GM23338 (cell line): Measurements from ENCODE around the gene IL36A. TPM values are rescaled to one million over a fixed set of nuclear protein-coding genes. Genes with fewer than 3 reads are reported as not detected.

Source experiments
- ATAC-seq: fragments of 200-7000 bp; cut with Tn5 transposase; 3 replicates; pipeline ENCODE4 v1.9.1; 2020
- DNase-seq: peaks from one replicate; pipeline ENCODE4 v3.0.0-alpha.2; 2015; ENCODE audit warnings: low spot score
- H2AFZ ChIP-seq: fragments of 200-600 bp; sonication (generic); 2 replicates; pipeline ENCODE4 v1.8.0; 2016; ENCODE audit warnings: antibody characterized with exemption, mild to moderate bottlenecking, moderate library complexity
- H3F3A ChIP-seq: fragments of 200-600 bp; sonication (generic); replicated peaks from 2 replicates; pipeline ENCODE4 v1.8.0; 2017; ENCODE audit warnings: antibody characterized with exemption, mixed run types, low read depth
- H3K27ac ChIP-seq: fragments of 200-600 bp; sonication (generic); 2 replicates; pipeline ENCODE4 v1.6.1; 2016; ENCODE audit warnings: low read depth
- H3K27me3 ChIP-seq: fragments of 200-600 bp; sonication (generic); 2 replicates; pipeline ENCODE4 v1.8.0; 2016; ENCODE audit warnings: mild to moderate bottlenecking, mixed run types, moderate library complexity; ENCODE audit not compliant: insufficient read depth
- H3K36me3 ChIP-seq: fragments of 200-600 bp; sonication (generic); 2 replicates; pipeline ENCODE4 v1.8.0; 2016; ENCODE audit warnings: mild to moderate bottlenecking; ENCODE audit not compliant: insufficient read depth
- H3K4me1 ChIP-seq: fragments of 200-600 bp; sonication (generic); 2 replicates; pipeline ENCODE4 v1.8.0; 2016; ENCODE audit warnings: mild to moderate bottlenecking, moderate library complexity; ENCODE audit not compliant: insufficient read depth
- H3K4me2 ChIP-seq: fragments of 200-600 bp; sonication (generic); 2 replicates; pipeline ENCODE4 v1.7.1; 2017; ENCODE audit warnings: mixed run types
- H3K4me3 ChIP-seq: fragments of 200-600 bp; sonication (generic); 2 replicates; pipeline ENCODE4 v1.6.1; 2016; ENCODE audit warnings: mixed run types
- H3K79me2 ChIP-seq: fragments of 200-600 bp; sonication (generic); replicated peaks from 2 replicates; pipeline ENCODE4 v1.8.0; 2017; ENCODE audit warnings: mild to moderate bottlenecking; ENCODE audit not compliant: insufficient read depth
- H3K9me2 ChIP-seq: fragments of 200-600 bp; sonication (generic); 2 replicates; pipeline ENCODE4 v1.8.0; 2017; ENCODE audit not compliant: insufficient read depth
- H4K20me1 ChIP-seq: fragments of 200-600 bp; sonication (generic); replicated peaks from 2 replicates; pipeline ENCODE4 v1.8.0; 2017; ENCODE audit warnings: mild to moderate bottlenecking; ENCODE audit not compliant: insufficient read depth
- H3K27ac Mint-ChIP-seq: 2 replicates; pipeline ENCODE4 v1.8.0; 2020; ENCODE audit warnings: inconsistent platforms, mild to moderate bottlenecking, moderate library complexity, mixed read lengths
- H3K27me3 Mint-ChIP-seq: 3 replicates; pipeline ENCODE4 v1.8.0; 2022; ENCODE audit warnings: low read depth, mild to moderate bottlenecking, moderate library complexity, mixed read lengths, inconsistent platforms; ENCODE audit not compliant: insufficient read depth, poor library complexity
- H3K36me3 Mint-ChIP-seq: 3 replicates; pipeline ENCODE4 v1.8.0; 2021; ENCODE audit warnings: low read depth, mild to moderate bottlenecking, inconsistent platforms, moderate library complexity, mixed read lengths
- H3K4me1 Mint-ChIP-seq: 3 replicates; pipeline ENCODE4 v1.8.0; 2020; ENCODE audit warnings: mild to moderate bottlenecking, inconsistent platforms, mixed read lengths
- H3K4me3 Mint-ChIP-seq: 3 replicates; pipeline ENCODE4 v1.8.0; 2021; ENCODE audit warnings: moderate library complexity, mild to moderate bottlenecking, inconsistent platforms, mixed read lengths
- H3K9me3 Mint-ChIP-seq: 3 replicates; pipeline ENCODE4 v1.8.0; 2020; ENCODE audit warnings: moderate library complexity, mild to moderate bottlenecking, inconsistent platforms, mixed read lengths
- CREB1 ChIP-seq: fragments of 250-450 bp; sonication (Bioruptor Pico); IDR thresholded peaks from 2 replicates; pipeline ENCODE4 v1.5.0; 2020; ENCODE audit warnings: low read depth, mild to moderate bottlenecking, moderate library complexity
- EZH2phosphoT487 ChIP-seq: fragments of 200-600 bp; sonication (generic); IDR thresholded peaks from one replicate; pipeline ENCODE4 v1.8.1; 2018; ENCODE audit warnings: antibody characterized with exemption; ENCODE audit not compliant: unreplicated experiment
- NANOG ChIP-seq: IDR thresholded peaks from 2 replicates; pipeline ENCODE4 v1.6.1; 2016; ENCODE audit warnings: antibody characterized with exemption, borderline replicate concordance
- POLR2AphosphoS5 ChIP-seq: IDR thresholded peaks from 2 replicates; pipeline ENCODE4 v1.6.1; 2016; ENCODE audit warnings: antibody characterized with exemption, low read depth
- REST ChIP-seq: IDR thresholded peaks from one replicate; pipeline ENCODE4 v1.6.1; 2018; ENCODE audit warnings: antibody characterized with exemption; ENCODE audit not compliant: unreplicated experiment
- STAT1 ChIP-seq: IDR thresholded peaks from one replicate; pipeline ENCODE4 v1.6.1; 2016; ENCODE audit warnings: antibody characterized with exemption; ENCODE audit not compliant: unreplicated experiment
- ZNF462 ChIP-seq: fragments of 250-450 bp; sonication (Bioruptor Pico); IDR thresholded peaks from 2 replicates; pipeline ENCODE4 v1.5.0; 2020; ENCODE audit warnings: mild to moderate bottlenecking, moderate library complexity
- polyA plus RNA-seq: library from polyadenylated mRNA; unstranded; fragments of >200 nt; fragmentation: Nextera tagmentation; extraction: Ambion mirVana; gene quantifications from 2 replicates; pipeline ENCODE4 v1.2.1, GENCODE V29; 2016
- total RNA-seq: library from RNA; depleted of rRNA; stranded (reverse); fragments of >200 nt; shearing (Covaris generic); gene quantifications from 2 replicates; pipeline ENCODE4 v1.2.3, GENCODE V29; 2014
- TF ChIP-seq, protein P1 (sequence below): IDR thresholded peaks from 2 replicates; pipeline ENCODE4 v1.6.1; 2016; ENCODE audit warnings: antibody characterized with exemption

The IL36A gene
- total and polyA plus RNA-seq, 2 experiments from 2014 or later: not detected

GRCh38 chr2:113053666-113054065, 48.4 kb downstream of the IL36A start (continued):
- TF ChIP-seq ZNF462 (CRISPR knock-in tag) (no peak), EZH2phosphoT487 (no peak), STAT1 (no peak), POLR2AphosphoS5 (no peak), CREB1 (CRISPR knock-in tag) (no peak)
- TF ChIP-seq, protein P1, sequence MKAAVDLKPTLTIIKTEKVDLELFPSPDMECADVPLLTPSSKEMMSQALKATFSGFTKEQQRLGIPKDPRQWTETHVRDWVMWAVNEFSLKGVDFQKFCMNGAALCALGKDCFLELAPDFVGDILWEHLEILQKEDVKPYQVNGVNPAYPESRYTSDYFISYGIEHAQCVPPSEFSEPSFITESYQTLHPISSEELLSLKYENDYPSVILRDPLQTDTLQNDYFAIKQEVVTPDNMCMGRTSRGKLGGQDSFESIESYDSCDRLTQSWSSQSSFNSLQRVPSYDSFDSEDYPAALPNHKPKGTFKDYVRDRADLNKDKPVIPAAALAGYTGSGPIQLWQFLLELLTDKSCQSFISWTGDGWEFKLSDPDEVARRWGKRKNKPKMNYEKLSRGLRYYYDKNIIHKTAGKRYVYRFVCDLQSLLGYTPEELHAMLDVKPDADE: no peak

DNA sequence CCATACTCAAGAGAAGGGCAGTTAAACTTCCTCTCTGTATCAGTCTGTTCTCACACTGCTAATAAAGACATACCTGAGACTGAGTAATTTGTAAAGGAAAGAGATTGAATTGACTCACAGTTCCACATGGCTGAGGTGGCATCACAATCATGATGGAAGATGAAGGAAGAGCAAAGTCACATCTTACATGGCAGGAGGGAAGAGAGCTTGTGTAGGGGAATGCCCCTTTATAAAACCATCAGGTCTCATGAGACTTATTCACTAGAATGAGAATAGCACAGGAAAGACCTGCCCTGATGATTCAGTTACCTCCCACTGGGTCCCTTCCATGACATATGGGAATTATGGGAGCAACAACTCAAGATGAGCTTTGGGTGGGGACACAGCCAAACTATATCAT, 48.8 kb downstream of the IL36A start:
- no peaks in the 10 kb centered on the region for H4K20me1 ChIP-seq
- H3F3A ChIP-seq: no peaks in the 10 kb centered on the region
- H3K4me3 Mint-ChIP-seq: no peak overlapping the region
- H3K4me3 ChIP-seq: no peak overlapping the region
- no peak overlapping the region for H2AFZ ChIP-seq
- peaks cover 15% of the 10 kb centered on the region for H3K36me3 Mint-ChIP-seq
- H3K4me2 ChIP-seq: no peak overlapping the region
- H3K9me2 ChIP-seq: no peaks in the 10 kb centered on the region
- no peak overlapping the region for H3K27ac ChIP-seq
- no peaks in the 10 kb centered on the region for H3K4me1 ChIP-seq
- peaks cover 10% of the 10 kb centered on the region for H3K27me3 Mint-ChIP-seq
- H3K9me3 Mint-ChIP-seq: peaks cover 76% of the 10 kb centered on the region
- no peak overlapping the region for H3K27ac Mint-ChIP-seq
- ATAC-seq (no peak), DNase-seq (no peak)
- no peaks in the 10 kb centered on the region; the same call in 2 of the 3 replicates for H3K4me1 Mint-ChIP-seq
- H3K36me3 ChIP-seq: no peaks in the 10 kb centered on the region
- H3K27me3 ChIP-seq: no peaks in the 10 kb centered on the region
- H3K79me2 ChIP-seq: no peaks in the 10 kb centered on the region
- TF ChIP-seq REST (no peak), NANOG (no peak), EZH2phosphoT487 (no peak), STAT1 (no peak)
